ENCODE data around the gene TSSK2.
A peak's percentile ranks its signal among the peaks of the same experiment; 100 is the strongest.

Gene TSSK2

GRCh38 chr22:19098157-19098556 is 33.0 kb upstream of the TSSK2 start:
- H3K4me3 Mint-ChIP-seq = no peak overlapping the region

GRCh38 chr22:19103880-19104821 is 27.0 kb upstream of the TSSK2 start:
- no peaks in the 10 kb centered on the region for H3K27me3 Mint-ChIP-seq
- no peaks in the 10 kb centered on the region for H3K36me3 Mint-ChIP-seq
- H3K27ac Mint-ChIP-seq = peak overlapping the region; percentile 35
- no peak overlapping the region for H3K4me3 Mint-ChIP-seq
- peaks cover 59% of the 10 kb centered on the region for H3K4me1 Mint-ChIP-seq
- H3K9me3 Mint-ChIP-seq = no peaks in the 10 kb centered on the region

More at GRCh38 chr22:19098157-19098556, 33.0 kb upstream of the TSSK2 start:
- Mint-ChIP-seq H3K27me3 (no peaks in the 10 kb centered on the region), H3K36me3 (no peaks in the 10 kb centered on the region), H3K27ac (no peak overlapping the region), H3K4me1 (peaks cover 48% of the 10 kb centered on the region), H3K9me3 (no peaks in the 10 kb centered on the region)

- Mint-ChIP-seq H3K27me3 (no peaks in the 10 kb centered on the region), H3K27ac (no peak overlapping the region), H3K4me1 (peaks cover 67% of the 10 kb centered on the region), H3K4me3 (no peak overlapping the region), H3K9me3 (no peaks in the 10 kb centered on the region), H3K36me3 (no peaks in the 10 kb centered on the region)
These were observed 25.7 kb upstream of the TSSK2 start for GRCh38 chr22:19105456-19105855.

- H3K4me3 Mint-ChIP-seq = peak overlapping the region; percentile 13
- peaks cover 71% of the 10 kb centered on the region for H3K4me1 Mint-ChIP-seq
- no peaks in the 10 kb centered on the region for H3K9me3 Mint-ChIP-seq
- H3K27ac Mint-ChIP-seq = peak overlapping the region; percentile 88
- H3K27me3 Mint-ChIP-seq = no peaks in the 10 kb centered on the region
- no peaks in the 10 kb centered on the region for H3K36me3 Mint-ChIP-seq
These were observed 25.0 kb upstream of the TSSK2 start for GRCh38 chr22:19105867-19106802.

GRCh38 chr22:19106886-19107729 is 24.0 kb upstream of the TSSK2 start:
- no peaks in the 10 kb centered on the region for H3K9me3 Mint-ChIP-seq
- no peaks in the 10 kb centered on the region for H3K27me3 Mint-ChIP-seq
- peak overlapping the region; percentile 91 for H3K27ac Mint-ChIP-seq
- peak overlapping the region; percentile 39 for H3K4me3 Mint-ChIP-seq
- no peaks in the 10 kb centered on the region for H3K36me3 Mint-ChIP-seq
- peaks cover 72% of the 10 kb centered on the region for H3K4me1 Mint-ChIP-seq

- H3K27me3 Mint-ChIP-seq = no peaks in the 10 kb centered on the region
- H3K27ac Mint-ChIP-seq = peak overlapping the region; percentile 91
- H3K4me1 Mint-ChIP-seq = peaks cover 74% of the 10 kb centered on the region
- H3K4me3 Mint-ChIP-seq = peak overlapping the region; percentile 58
- H3K36me3 Mint-ChIP-seq = no peaks in the 10 kb centered on the region
- no peaks in the 10 kb centered on the region for H3K9me3 Mint-ChIP-seq
These were observed 23.4 kb upstream of the TSSK2 start for GRCh38 chr22:19107730-19108074.

- H3K4me3 Mint-ChIP-seq = peak overlapping the region; percentile 11
- peak overlapping the region; percentile 79 for H3K27ac Mint-ChIP-seq
- H3K9me3 Mint-ChIP-seq = no peaks in the 10 kb centered on the region
- H3K27me3 Mint-ChIP-seq = no peaks in the 10 kb centered on the region
- H3K36me3 Mint-ChIP-seq = no peaks in the 10 kb centered on the region
- peaks cover 72% of the 10 kb centered on the region for H3K4me1 Mint-ChIP-seq
These were observed 22.3 kb upstream of the TSSK2 start for GRCh38 chr22:19108807-19109197.

GRCh38 chr22:19109198-19110063 is 21.7 kb upstream of the TSSK2 start:
- Mint-ChIP-seq H3K4me1 (peaks cover 70% of the 10 kb centered on the region), H3K4me3 (peak overlapping the region; percentile 78)

GRCh38 chr22:19110064-19110458 is 21.0 kb upstream of the TSSK2 start:
- H3K27me3 Mint-ChIP-seq = no peaks in the 10 kb centered on the region

More at GRCh38 chr22:19109198-19110063, 21.7 kb upstream of the TSSK2 start:
- Mint-ChIP-seq H3K27me3 (no peaks in the 10 kb centered on the region), H3K27ac (peak overlapping the region; percentile 79), H3K36me3 (no peaks in the 10 kb centered on the region), H3K9me3 (no peaks in the 10 kb centered on the region)

GRCh38 chr22:19110646-19111045 is 20.5 kb upstream of the TSSK2 start:
- peak overlapping the region; percentile 73 for H3K27ac Mint-ChIP-seq
- no peaks in the 10 kb centered on the region for H3K36me3 Mint-ChIP-seq
- H3K4me3 Mint-ChIP-seq = peak overlapping the region; percentile 17
- H3K27me3 Mint-ChIP-seq = no peaks in the 10 kb centered on the region
- H3K9me3 Mint-ChIP-seq = no peaks in the 10 kb centered on the region
- peaks cover 80% of the 10 kb centered on the region for H3K4me1 Mint-ChIP-seq

More at GRCh38 chr22:19110064-19110458, 21.0 kb upstream of the TSSK2 start:
- Mint-ChIP-seq H3K27ac (peak overlapping the region; percentile 79), H3K9me3 (no peaks in the 10 kb centered on the region), H3K4me1 (peaks cover 74% of the 10 kb centered on the region), H3K4me3 (peak overlapping the region; percentile 78), H3K36me3 (no peaks in the 10 kb centered on the region)

GRCh38 chr22:19111140-19111539 is 20.0 kb upstream of the TSSK2 start:
- H3K4me3 Mint-ChIP-seq = peak overlapping the region; percentile 17

GRCh38 chr22:19111584-19111983 is 19.5 kb upstream of the TSSK2 start:
- no peaks in the 10 kb centered on the region for H3K27me3 Mint-ChIP-seq

More at GRCh38 chr22:19111140-19111539, 20.0 kb upstream of the TSSK2 start:
- H3K27ac Mint-ChIP-seq = peak overlapping the region; percentile 73
- H3K36me3 Mint-ChIP-seq = no peaks in the 10 kb centered on the region
- no peaks in the 10 kb centered on the region for H3K27me3 Mint-ChIP-seq
- H3K9me3 Mint-ChIP-seq = no peaks in the 10 kb centered on the region
- H3K4me1 Mint-ChIP-seq = peaks cover 81% of the 10 kb centered on the region

GRCh38 chr22:19113429-19113828 is 17.7 kb upstream of the TSSK2 start:
- Mint-ChIP-seq H3K9me3 (no peaks in the 10 kb centered on the region), H3K4me3 (no peak overlapping the region), H3K36me3 (no peaks in the 10 kb centered on the region), H3K27ac (no peak overlapping the region), H3K27me3 (no peaks in the 10 kb centered on the region), H3K4me1 (peaks cover 82% of the 10 kb centered on the region)

More at GRCh38 chr22:19111584-19111983, 19.5 kb upstream of the TSSK2 start:
- Mint-ChIP-seq H3K4me1 (peaks cover 81% of the 10 kb centered on the region), H3K27ac (peak overlapping the region; percentile 73), H3K36me3 (no peaks in the 10 kb centered on the region), H3K4me3 (no peak overlapping the region), H3K9me3 (no peaks in the 10 kb centered on the region)

GRCh38 chr22:19114984-19115552 is 16.0 kb upstream of the TSSK2 start:
- H3K9me3 Mint-ChIP-seq = no peaks in the 10 kb centered on the region
- H3K4me1 Mint-ChIP-seq = peaks cover 82% of the 10 kb centered on the region
- no peaks in the 10 kb centered on the region for H3K27me3 Mint-ChIP-seq
- peak overlapping the region; percentile 30 for H3K27ac Mint-ChIP-seq
- H3K36me3 Mint-ChIP-seq = no peaks in the 10 kb centered on the region
- H3K4me3 Mint-ChIP-seq = peak overlapping the region; percentile 30
